A549 (cell line): ENCODE measurements around the gene GPR142. TPM values are rescaled to one million over a fixed set of nuclear protein-coding genes. Genes with fewer than 3 reads are reported as not detected.

Experiments used
- ATAC-seq, 2 experiments: fragments of 200-7000 bp in 1 of 2; fragments of >200 bp in 1 of 2; cut with Nextera tagmentation in 1 of 2; cut with Tn5 transposase in 1 of 2; 3 replicates each; pipeline versions ENCODE4 v1.8.0 to v1.9.1; 2018 to 2020; ENCODE audit warnings: mild to moderate bottlenecking in 1 of 2, moderate library complexity in 1 of 2
- CTCF ChIA-PET: fragments of 300-600 bp; sonication (Branson Sonifier 250); formaldehyde crosslinking; extraction: SDS; loops from one replicate; lab custom pipeline; 2021; ENCODE audit warnings: antibody characterized with exemption, inconsistent platforms; lab: Yijun Ruan, JAX
- POLR2A ChIA-PET: fragments of 350-600 bp; formaldehyde crosslinking; extraction: SDS; loops from one replicate; lab custom pipeline; 2021; ENCODE audit warnings: antibody characterized with exemption, inconsistent platforms; lab: Yijun Ruan, JAX
- DNase-seq, 2 experiments: peaks; one replicate each; pipeline versions ENCODE4 v3.0.0 to v3.0.0-alpha.2; 2011 to 2016; ENCODE audit warnings: low read depth in 1 of 2, low spot score in 1 of 2
- FAIRE-seq: peaks from 2 replicates; lab custom pipeline; 2011; peaks lifted over from hg19 to GRCh38; lab: Jason Lieb, UNC
- H3K27ac ChIP-seq, 2 experiments: fragments of >200 bp; sonication (Bioruptor Twin); formaldehyde crosslinking; 3 replicates each; pipeline ENCODE4 v1.5.1; 2016 to 2017
- H3K4me1 ChIP-seq: fragments of >200 bp; sonication (Bioruptor Twin); formaldehyde crosslinking; 3 replicates; pipeline ENCODE4 v1.6.1; 2016
- H3K4me2 ChIP-seq: fragments of >200 bp; sonication (Bioruptor Twin); formaldehyde crosslinking; 3 replicates; pipeline ENCODE4 v1.6.1; 2016
- H3K4me3 ChIP-seq: fragments of >200 bp; sonication (Bioruptor Twin); formaldehyde crosslinking; 3 replicates; pipeline ENCODE4 v1.5.1; 2016
- H3K9me3 ChIP-seq: fragments of >200 bp; sonication (Bioruptor Twin); formaldehyde crosslinking; 3 replicates; pipeline ENCODE4 v1.6.1; 2016
- CBX8 ChIP-seq: fragments of 200-600 bp; sonication (generic); IDR thresholded peaks from 2 replicates; pipeline ENCODE4 v1.6.1; 2016
- CHD2 ChIP-seq: fragments of 150-350 bp; IDR thresholded peaks from 2 replicates; pipeline ENCODE4 v1.6.1; 2014; ENCODE audit warnings: low read length; ENCODE audit not compliant: partially characterized antibody
- EHMT2 ChIP-seq: fragments of 200-600 bp; sonication (generic); IDR thresholded peaks from 2 replicates; pipeline ENCODE4 v1.6.1; 2016; ENCODE audit warnings: antibody characterized with exemption, low read depth, mild to moderate bottlenecking, moderate library complexity
- ESRRA ChIP-seq: fragments of 150-350 bp; IDR thresholded peaks from 2 replicates; pipeline ENCODE4 v1.6.1; 2014; ENCODE audit warnings: mild to moderate bottlenecking, low read length, borderline replicate concordance
- FOSB ChIP-seq: fragments of 250-450 bp; sonication (Bioruptor Pico); IDR thresholded peaks from 2 replicates; pipeline ENCODE4 v1.5.0; 2020; ENCODE audit warnings: mild to moderate bottlenecking, moderate library complexity
- FOSL2 ChIP-seq, 2 experiments: fragments of 450-650 bp in 1 of 2; fragments of >200 bp in 1 of 2; sonication (Bioruptor Twin) in 1 of 2; formaldehyde crosslinking; IDR thresholded peaks; 2 replicates each; pipeline versions ENCODE4 v1.5.0 to v1.6.1; 2016 to 2020; ENCODE audit warnings: mild to moderate bottlenecking in 1 of 2, moderate library complexity in 1 of 2
- HEYL ChIP-seq: fragments of 250-450 bp; sonication (Bioruptor Pico); IDR thresholded peaks from 2 replicates; pipeline ENCODE4 v1.8.0; 2021; ENCODE audit warnings: mild to moderate bottlenecking, moderate library complexity
- HOXB13 ChIP-seq: fragments of 250-450 bp; sonication (Bioruptor Pico); IDR thresholded peaks from 2 replicates; pipeline ENCODE4 v1.5.0; 2020; ENCODE audit warnings: low read depth, mild to moderate bottlenecking, moderate library complexity
- NPAS2 ChIP-seq: fragments of 250-450 bp; sonication (Bioruptor Pico); IDR thresholded peaks from 2 replicates; pipeline ENCODE4 v1.8.0; 2022; ENCODE audit warnings: mild to moderate bottlenecking, moderate library complexity, borderline replicate concordance
- PHF8 ChIP-seq: fragments of 200-600 bp; sonication (generic); IDR thresholded peaks from 2 replicates; pipeline ENCODE4 v1.6.1; 2016; ENCODE audit warnings: low read depth, mild to moderate bottlenecking, antibody characterized with exemption, moderate library complexity, borderline replicate concordance
- RARB ChIP-seq: fragments of 250-450 bp; sonication (Bioruptor Pico); IDR thresholded peaks from 2 replicates; pipeline ENCODE4 v1.8.0; 2021; ENCODE audit warnings: mild to moderate bottlenecking, moderate library complexity
- RFX5 ChIP-seq: fragments of 450-650 bp; IDR thresholded peaks from 2 replicates; pipeline ENCODE4 v1.7.1; 2014; ENCODE audit warnings: antibody characterized with exemption, mild to moderate bottlenecking, moderate library complexity
- SREBF2 ChIP-seq: fragments of 450-650 bp; IDR thresholded peaks from 2 replicates; pipeline ENCODE4 v1.6.1; 2014; ENCODE audit warnings: mild to moderate bottlenecking, moderate library complexity
- TFCP2L1 ChIP-seq: fragments of 250-450 bp; sonication (Bioruptor Pico); IDR thresholded peaks from 2 replicates; pipeline ENCODE4 v1.5.0; 2021; ENCODE audit warnings: mild to moderate bottlenecking
- ZFP36 ChIP-seq: fragments of 450-650 bp; IDR thresholded peaks from 2 replicates; pipeline ENCODE4 v1.6.1; 2014; ENCODE audit warnings: borderline replicate concordance; ENCODE audit not compliant: partially characterized antibody
- ZNF302 ChIP-seq: fragments of 250-450 bp; sonication (Bioruptor Pico); IDR thresholded peaks from 2 replicates; pipeline ENCODE4 v1.9.0; 2021; ENCODE audit warnings: inconsistent platforms, mild to moderate bottlenecking, moderate library complexity
- ZSCAN20 ChIP-seq: fragments of 250-450 bp; sonication (Bioruptor Pico); IDR thresholded peaks from 2 replicates; pipeline ENCODE4 v1.8.0; 2022; ENCODE audit warnings: mild to moderate bottlenecking, moderate library complexity
- WGBS: methylation state at CpG from one replicate; pipeline ENCODE4 v1.1.6; 2017; ENCODE audit errors: missing lambda C conversion rate; 5-methylcytosine and 5-hydroxymethylcytosine counted together
- polyA plus RNA-seq, 4 experiments: library from polyadenylated mRNA; depleted of rRNA in 3 of 4; stranded (reverse); fragments of >200 nt; fragmentation: RNase III in 1 of 4; extraction: RNeasy Plus Mini Kit Qiagen cat#74134 plus additional on column Dnase treatment in 1 of 4; gene quantifications; 2 replicates in 3 of 4; 3 replicates in 1 of 4; pipeline ENCODE4 v1.2.3, GENCODE V29; 2011 to 2017
- TF ChIP-seq, protein P1 (sequence below): IDR thresholded peaks from 2 replicates; pipeline ENCODE4 v1.6.1; 2012; ENCODE audit warnings: low read depth, borderline replicate concordance
- TF ChIP-seq, protein P2 (sequence below): IDR thresholded peaks from 2 replicates; pipeline ENCODE4 v1.6.1; 2012
- TF ChIP-seq, protein P3 (sequence below): fragments of 450-650 bp; IDR thresholded peaks from 2 replicates; pipeline ENCODE4 v1.6.1; 2014; ENCODE audit warnings: antibody characterized with exemption
- TF ChIP-seq, protein P4 (sequence below): IDR thresholded peaks from 2 replicates; pipeline ENCODE4 v1.6.1; 2012
- TF ChIP-seq, protein P5 (sequence below): fragments of 150-350 bp; IDR thresholded peaks from 2 replicates; pipeline ENCODE4 v1.6.1; 2014; ENCODE audit warnings: low read depth, mild to moderate bottlenecking, low read length
- TF ChIP-seq, protein P6 (sequence below): fragments of 200-600 bp; sonication (generic); IDR thresholded peaks from 2 replicates; pipeline ENCODE4 v1.6.1; 2016; ENCODE audit warnings: antibody characterized with exemption, mild to moderate bottlenecking, moderate library complexity

The GPR142 gene
- polyA plus RNA-seq, 2 of the 4 experiments (the other 2 are of a cell fraction) = not detected

DNA sequence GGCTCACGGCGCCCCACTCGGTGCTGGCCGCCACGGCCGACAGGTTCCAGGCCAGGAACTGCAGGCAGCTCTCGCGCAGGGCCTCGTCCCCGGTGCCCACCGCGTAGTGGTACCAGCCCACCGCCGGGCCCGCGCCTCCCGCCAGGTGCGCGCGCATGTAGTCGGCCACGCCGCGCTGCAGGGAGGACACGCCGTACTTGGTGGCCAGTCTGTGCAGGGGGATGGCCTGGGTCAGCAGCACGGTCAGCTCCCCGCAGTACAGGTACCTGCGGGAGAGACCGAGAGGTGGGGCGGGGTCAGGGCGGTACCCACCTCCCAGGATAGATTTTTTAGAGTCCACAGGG is 9.9 kb upstream of the GPR142 start:
- H3K4me2 ChIP-seq = peak overlapping the region; percentile 78; the same call in 2 of the 3 replicates
- CTCF ChIA-PET = interaction anchor here (0.7 to 34.5 kb wide), 12 partner anchors 12 to 184 kb away, joined by 3 to 674 read pairs (median 4); partner anchors contain the start of genes BTBD17 and GPR142
- H3K4me1 ChIP-seq = peaks cover 14% of the 10 kb centered on the region; the same call in 1 of the 3 replicates
- ATAC-seq (no peak), FAIRE-seq (no peak), DNase-seq (no peak)
- POLR2A ChIA-PET = interaction anchor here (0.5 kb wide), 1 partner anchor 180 kb away, joined by 3 read pairs; no protein-coding TSS in a partner anchor
- WGBS = 80% methylated on average over 31 of the region's 32 CpGs
- H3K9me3 ChIP-seq = no peaks in the 10 kb centered on the region
- no peak overlapping the region for H3K27ac ChIP-seq
- TF ChIP-seq CHD2 (no peak), TFCP2L1 (CRISPR knock-in tag) (no peak), ESRRA (no peak), HOXB13 (CRISPR knock-in tag) (no peak), SREBF2 (no peak), RFX5 (no peak), FOSL2 (IDR thresholded peaks at IDR 0.05) (no peak), FOSL2 (CRISPR knock-in tag; IDR thresholded peaks at IDR 0.05) (no peak), PHF8 (no peak), EHMT2 (no peak), HEYL (no peak), FOSB (CRISPR knock-in tag) (no peak), NPAS2 (CRISPR knock-in tag) (no peak)
- TF ChIP-seq, protein P1, sequence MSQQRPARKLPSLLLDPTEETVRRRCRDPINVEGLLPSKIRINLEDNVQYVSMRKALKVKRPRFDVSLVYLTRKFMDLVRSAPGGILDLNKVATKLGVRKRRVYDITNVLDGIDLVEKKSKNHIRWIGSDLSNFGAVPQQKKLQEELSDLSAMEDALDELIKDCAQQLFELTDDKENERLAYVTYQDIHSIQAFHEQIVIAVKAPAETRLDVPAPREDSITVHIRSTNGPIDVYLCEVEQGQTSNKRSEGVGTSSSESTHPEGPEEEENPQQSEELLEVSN = no peak
- TF ChIP-seq, protein P2, sequence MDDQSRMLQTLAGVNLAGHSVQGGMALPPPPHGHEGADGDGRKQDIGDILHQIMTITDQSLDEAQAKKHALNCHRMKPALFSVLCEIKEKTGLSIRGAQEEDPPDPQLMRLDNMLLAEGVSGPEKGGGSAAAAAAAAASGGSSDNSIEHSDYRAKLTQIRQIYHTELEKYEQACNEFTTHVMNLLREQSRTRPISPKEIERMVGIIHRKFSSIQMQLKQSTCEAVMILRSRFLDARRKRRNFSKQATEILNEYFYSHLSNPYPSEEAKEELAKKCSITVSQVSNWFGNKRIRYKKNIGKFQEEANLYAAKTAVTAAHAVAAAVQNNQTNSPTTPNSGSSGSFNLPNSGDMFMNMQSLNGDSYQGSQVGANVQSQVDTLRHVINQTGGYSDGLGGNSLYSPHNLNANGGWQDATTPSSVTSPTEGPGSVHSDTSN = no peak
- TF ChIP-seq, all 56 proteins: peak for 0
- H3K4me3 ChIP-seq = no peak overlapping the region

DNA sequence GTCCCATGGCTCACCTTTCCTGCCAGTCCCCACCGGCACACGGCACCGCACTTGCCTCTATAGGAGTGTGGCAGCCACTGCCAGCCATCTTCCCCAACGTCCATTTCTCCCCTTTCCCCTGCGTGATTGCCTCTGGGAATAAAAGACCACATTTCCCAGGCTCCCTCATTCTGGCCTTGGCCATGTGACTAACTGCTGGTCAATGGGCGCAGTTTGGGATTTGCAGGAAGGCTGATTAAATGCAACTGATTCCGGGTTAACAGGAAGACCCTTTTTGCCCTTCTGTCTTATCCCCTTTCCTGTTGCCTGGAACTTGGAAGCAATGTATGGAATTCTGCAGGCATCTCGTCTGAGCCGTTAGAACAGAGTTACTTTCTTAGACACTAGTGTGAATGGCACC is 8.6 kb upstream of the GPR142 start:
- Histone ChIP-seq H3K9me3 (no peaks in the 10 kb centered on the region), H3K27ac (no peak overlapping the region), H3K4me1 (peaks cover 14% of the 10 kb centered on the region; the same call in 1 of the 3 replicates), H3K4me2 (no peak overlapping the region), H3K4me3 (no peak overlapping the region)
- ATAC-seq = no peak
- ChIA-PET POLR2A (no interaction called here), CTCF (interaction anchor here (0.8 to 34.5 kb wide), 8 partner anchors 12 to 183 kb away, joined by 3 to 674 read pairs (median 8); partner anchors contain the start of genes BTBD17 and GPR142)
- peak in 1 of 2 experiments; percentile 35 for DNase-seq
- TF ChIP-seq, protein P3, sequence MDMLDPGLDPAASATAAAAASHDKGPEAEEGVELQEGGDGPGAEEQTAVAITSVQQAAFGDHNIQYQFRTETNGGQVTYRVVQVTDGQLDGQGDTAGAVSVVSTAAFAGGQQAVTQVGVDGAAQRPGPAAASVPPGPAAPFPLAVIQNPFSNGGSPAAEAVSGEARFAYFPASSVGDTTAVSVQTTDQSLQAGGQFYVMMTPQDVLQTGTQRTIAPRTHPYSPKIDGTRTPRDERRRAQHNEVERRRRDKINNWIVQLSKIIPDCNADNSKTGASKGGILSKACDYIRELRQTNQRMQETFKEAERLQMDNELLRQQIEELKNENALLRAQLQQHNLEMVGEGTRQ = peak; percentile 46; the same call in 1 of the 2 replicates
- no peak for TF ChIP-seq ZFP36
- 50% methylated on average over 9 of the region's 9 CpGs for WGBS
- FAIRE-seq = no peak

DNA sequence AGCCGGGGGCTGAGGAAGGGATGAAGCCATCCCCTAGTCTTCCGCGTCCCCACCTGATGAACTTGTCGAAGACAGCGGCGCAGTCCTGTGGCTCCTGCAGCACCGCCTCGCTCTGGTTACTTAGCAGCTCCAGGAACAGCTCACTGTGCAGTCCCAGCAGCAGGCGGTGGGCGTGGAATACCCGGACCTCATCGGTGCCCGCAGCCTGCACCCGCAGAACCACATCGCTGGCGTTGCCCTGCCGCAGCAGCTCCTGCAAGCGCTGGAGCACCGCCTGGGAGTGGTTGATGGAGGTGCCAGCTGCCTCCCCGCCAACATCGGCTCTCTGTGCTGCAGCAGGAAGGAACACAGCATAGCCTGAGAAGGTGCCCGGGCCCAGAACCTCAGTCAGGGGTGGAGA is 7.4 kb upstream of the GPR142 start:
- CTCF ChIA-PET = interaction anchor here (0.6 to 34.5 kb wide), 9 partner anchors 12 to 232 kb away, joined by 3 to 674 read pairs (median 3); partner anchors contain the start of genes BTBD17, CD300LB, CD300LD and GPR142
- WGBS = 78% methylated on average over 19 of the region's 22 CpGs

More for the DNA sequence above, 7.4 kb upstream of the GPR142 start:
- Histone ChIP-seq H3K4me2 (no peak overlapping the region), H3K4me1 (peaks cover 8% of the 10 kb centered on the region; the same call in 1 of the 3 replicates), H3K9me3 (no peaks in the 10 kb centered on the region), H3K4me3 (no peak overlapping the region), H3K27ac (no peak overlapping the region)
- FAIRE-seq (no peak), DNase-seq (no peak), ATAC-seq (no peak)
- TF ChIP-seq ZFP36 = no peak
- TF ChIP-seq, protein P4, sequence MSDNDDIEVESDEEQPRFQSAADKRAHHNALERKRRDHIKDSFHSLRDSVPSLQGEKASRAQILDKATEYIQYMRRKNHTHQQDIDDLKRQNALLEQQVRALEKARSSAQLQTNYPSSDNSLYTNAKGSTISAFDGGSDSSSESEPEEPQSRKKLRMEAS = no peak
- TF ChIP-seq CHD2 = no peak
- TF ChIP-seq, protein P5, sequence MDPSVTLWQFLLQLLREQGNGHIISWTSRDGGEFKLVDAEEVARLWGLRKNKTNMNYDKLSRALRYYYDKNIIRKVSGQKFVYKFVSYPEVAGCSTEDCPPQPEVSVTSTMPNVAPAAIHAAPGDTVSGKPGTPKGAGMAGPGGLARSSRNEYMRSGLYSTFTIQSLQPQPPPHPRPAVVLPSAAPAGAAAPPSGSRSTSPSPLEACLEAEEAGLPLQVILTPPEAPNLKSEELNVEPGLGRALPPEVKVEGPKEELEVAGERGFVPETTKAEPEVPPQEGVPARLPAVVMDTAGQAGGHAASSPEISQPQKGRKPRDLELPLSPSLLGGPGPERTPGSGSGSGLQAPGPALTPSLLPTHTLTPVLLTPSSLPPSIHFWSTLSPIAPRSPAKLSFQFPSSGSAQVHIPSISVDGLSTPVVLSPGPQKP = no peak
- TF ChIP-seq RARB (CRISPR knock-in tag) = no peak
- TF ChIP-seq CBX8 = no peak
- TF ChIP-seq, protein P3 = no peak
- no peak for TF ChIP-seq ZSCAN20 (CRISPR knock-in tag)
- TF ChIP-seq, protein P6, sequence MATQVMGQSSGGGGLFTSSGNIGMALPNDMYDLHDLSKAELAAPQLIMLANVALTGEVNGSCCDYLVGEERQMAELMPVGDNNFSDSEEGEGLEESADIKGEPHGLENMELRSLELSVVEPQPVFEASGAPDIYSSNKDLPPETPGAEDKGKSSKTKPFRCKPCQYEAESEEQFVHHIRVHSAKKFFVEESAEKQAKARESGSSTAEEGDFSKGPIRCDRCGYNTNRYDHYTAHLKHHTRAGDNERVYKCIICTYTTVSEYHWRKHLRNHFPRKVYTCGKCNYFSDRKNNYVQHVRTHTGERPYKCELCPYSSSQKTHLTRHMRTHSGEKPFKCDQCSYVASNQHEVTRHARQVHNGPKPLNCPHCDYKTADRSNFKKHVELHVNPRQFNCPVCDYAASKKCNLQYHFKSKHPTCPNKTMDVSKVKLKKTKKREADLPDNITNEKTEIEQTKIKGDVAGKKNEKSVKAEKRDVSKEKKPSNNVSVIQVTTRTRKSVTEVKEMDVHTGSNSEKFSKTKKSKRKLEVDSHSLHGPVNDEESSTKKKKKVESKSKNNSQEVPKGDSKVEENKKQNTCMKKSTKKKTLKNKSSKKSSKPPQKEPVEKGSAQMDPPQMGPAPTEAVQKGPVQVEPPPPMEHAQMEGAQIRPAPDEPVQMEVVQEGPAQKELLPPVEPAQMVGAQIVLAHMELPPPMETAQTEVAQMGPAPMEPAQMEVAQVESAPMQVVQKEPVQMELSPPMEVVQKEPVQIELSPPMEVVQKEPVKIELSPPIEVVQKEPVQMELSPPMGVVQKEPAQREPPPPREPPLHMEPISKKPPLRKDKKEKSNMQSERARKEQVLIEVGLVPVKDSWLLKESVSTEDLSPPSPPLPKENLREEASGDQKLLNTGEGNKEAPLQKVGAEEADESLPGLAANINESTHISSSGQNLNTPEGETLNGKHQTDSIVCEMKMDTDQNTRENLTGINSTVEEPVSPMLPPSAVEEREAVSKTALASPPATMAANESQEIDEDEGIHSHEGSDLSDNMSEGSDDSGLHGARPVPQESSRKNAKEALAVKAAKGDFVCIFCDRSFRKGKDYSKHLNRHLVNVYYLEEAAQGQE = no peak
- no peak for TF ChIP-seq ZNF302
- POLR2A ChIA-PET = no interaction called here
